Smooth muscle cell of the coronary artery (primary cell): Measurements from ENCODE around the gene RAB24. TPM values are rescaled to one million over a fixed set of nuclear protein-coding genes. Genes with fewer than 3 reads are reported as not detected.

Source experiments
- total RNA-seq: library from RNA; depleted of rRNA; stranded (reverse); fragments of >200 nt; gene quantifications from 2 replicates; pipeline ENCODE4 v1.2.3, GENCODE V29; 2014; ENCODE audit warnings: low replicate concordance

RAB24 gene
- total RNA-seq = 25.0 and 33.0 TPM in 2 replicates

GRCh38 chr5:177303121-177303924, at the start of gene RAB24, which contains the start of gene PRELID1:
TSS of gene RAB24 (minus strand) at chr5:177303719. CDS start at chr5:177303288, 431 bp downstream.
TSS of gene PRELID1 (plus strand) at chr5:177303799. CDS start at chr5:177303986, 187 bp downstream.

DNA sequence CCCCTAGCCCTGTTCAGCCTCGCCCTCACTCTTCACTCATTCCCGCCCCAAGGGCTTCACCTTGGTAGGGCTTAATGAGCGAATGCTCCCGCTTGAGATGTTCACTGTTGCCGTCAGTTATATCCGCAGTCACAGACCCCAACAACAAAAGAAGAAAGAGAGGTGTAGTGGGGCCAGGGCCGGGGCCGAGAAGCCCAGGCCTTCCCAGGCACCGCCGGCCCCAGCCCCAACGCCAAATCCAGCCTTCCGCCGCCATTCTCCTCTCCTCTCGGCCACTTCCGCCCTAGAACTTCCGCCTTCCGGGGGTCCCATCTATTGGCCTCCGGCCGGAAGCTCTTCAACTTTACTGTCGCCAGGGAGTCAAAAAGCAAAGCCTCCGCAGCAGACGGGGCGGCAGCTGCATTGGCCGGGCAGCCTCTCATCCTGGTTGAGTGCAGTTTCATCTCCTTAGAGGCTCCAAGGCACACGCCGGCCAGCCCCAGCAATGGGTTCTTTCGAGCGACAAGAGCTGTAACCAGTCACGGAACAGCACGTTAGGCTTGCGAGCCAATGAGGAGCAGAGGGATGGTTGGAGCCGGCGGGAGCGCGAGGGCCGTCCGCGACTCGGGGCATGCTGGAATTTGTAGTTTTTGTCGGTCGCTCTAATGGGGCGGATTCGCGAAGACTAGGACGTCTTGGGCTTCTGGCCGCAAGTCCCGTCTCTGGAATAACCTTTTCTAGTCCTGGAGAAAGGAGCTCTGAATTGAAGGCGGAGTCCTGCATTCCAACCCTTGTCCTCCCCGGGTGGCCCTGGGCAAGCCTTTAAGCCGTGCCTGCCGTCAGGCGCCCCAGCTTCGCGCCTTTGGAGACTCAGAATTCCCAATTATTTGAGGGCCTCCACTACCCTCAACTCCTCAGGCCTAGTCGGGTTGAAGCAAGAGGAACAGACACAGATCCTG, 48.1 kb upstream of the RAB24 start, which contains the start of gene LMAN2:
Gene LMAN2 (minus strand): TSS at position 277 of the 938 bp plus-strand sequence. CDS start 21 bp downstream, at position 256.

DNA sequence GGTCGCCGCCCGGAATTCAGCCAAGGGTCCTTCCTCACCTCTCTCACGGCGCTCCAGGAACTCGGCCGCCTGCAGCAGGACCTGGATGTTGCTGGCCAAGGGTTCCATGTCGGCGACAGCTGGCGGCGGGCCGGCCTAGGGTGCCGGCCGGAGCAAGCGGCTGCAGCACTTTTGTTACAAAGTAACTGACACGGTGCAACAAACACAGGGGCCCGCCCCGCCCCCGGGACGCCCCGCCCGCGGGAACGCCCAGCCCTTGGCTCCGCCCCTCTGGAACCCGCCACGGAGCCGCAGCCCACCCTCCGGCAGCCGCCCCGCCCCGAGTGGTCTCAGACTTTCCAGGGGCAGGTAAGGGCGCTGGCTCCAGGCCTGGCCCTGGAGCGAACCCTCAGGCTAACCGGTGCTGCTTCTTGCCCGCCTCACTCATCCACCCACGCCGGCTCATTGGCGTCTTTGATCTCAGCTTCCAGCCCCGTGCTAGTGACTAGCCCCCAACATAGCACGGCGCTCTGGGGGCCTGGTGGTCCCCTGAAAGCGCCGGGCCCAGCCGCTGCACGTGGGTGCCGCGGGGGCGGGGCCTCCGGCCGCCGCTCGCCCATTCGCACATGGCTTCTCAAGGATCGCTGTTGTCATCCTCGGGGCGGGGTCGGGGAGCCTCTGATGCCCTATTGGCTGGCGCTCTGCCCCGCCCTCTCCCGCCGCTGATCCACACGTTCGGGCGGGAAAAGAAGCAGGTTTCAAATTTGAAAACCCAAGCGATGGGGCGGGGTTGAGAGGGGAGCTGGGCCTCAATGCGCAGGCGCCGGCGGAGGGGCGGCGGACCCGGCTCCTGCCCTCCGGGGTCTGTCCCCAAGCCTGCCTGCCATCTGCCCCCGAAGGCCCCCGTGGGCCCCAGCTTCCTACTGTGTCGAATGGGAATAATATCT, 8.5 kb upstream of the RAB24 start, which contains the start of gene MXD3:
Gene MXD3 (minus strand): TSS at position 176 of the 926 bp plus-strand sequence. CDS start 68 bp downstream, at position 108.

Other genes starting within 250 kb of the RAB24 start
- 0.12 and 3.2 TPM in 2 replicates for gene FGFR4, start 216.8 kb downstream of the RAB24 start, total RNA-seq
- gene NSD1, start 169.9 kb downstream of the RAB24 start, total RNA-seq = 13.8 and 25.9 TPM in 2 replicates
- gene PRELID1, start 80 bp upstream of the RAB24 start, total RNA-seq = 50.7 and 125 TPM in 2 replicates
- 0.23 and 5.3 TPM in 2 replicates for gene MXD3, start 8.2 kb upstream of the RAB24 start, total RNA-seq
- 415 and 1,275 TPM in 2 replicates for gene LMAN2, start 47.9 kb upstream of the RAB24 start, total RNA-seq
- 1.8 and 2.3 TPM in 2 replicates for gene RGS14, start 54.2 kb upstream of the RAB24 start, total RNA-seq
- not detected in 2 replicates for gene SLC34A1, start 80.7 kb upstream of the RAB24 start, total RNA-seq
- gene PFN3, start 96.9 kb upstream of the RAB24 start, total RNA-seq = not detected in 2 replicates
- 0.12 and 0.90 TPM in 2 replicates for gene F12, start 105.8 kb upstream of the RAB24 start, total RNA-seq
- gene GRK6, start 123.0 kb upstream of the RAB24 start, total RNA-seq = 18.3 and 18.8 TPM in 2 replicates
- 2.0 and 6.4 TPM in 2 replicates for gene PRR7, start 143.1 kb upstream of the RAB24 start, total RNA-seq
- gene DBN1, start 169.9 kb upstream of the RAB24 start, total RNA-seq = 150 and 201 TPM in 2 replicates
- 25.5 and 147 TPM in 2 replicates for gene PDLIM7, start 193.9 kb upstream of the RAB24 start, total RNA-seq
- 0.90 and 0.94 TPM in 2 replicates for gene DOK3, start 206.1 kb upstream of the RAB24 start, total RNA-seq
- 138 and 249 TPM in 2 replicates for gene DDX41, start 213.2 kb upstream of the RAB24 start, total RNA-seq